ENCODE results near the gene EMP3.

Gene EMP3

GRCh38 chr19:48319647-48320541, 5.5 kb upstream of the EMP3 start:
- Histone ChIP-seq H3K36me3 (ENCODE audit: insufficient read depth, low read length) (no peaks in the 10 kb centered on the region), H3K27me3 (ENCODE audit: insufficient read depth, low read length, poor library complexity, severe bottlenecking) (no peaks in the 10 kb centered on the region), H3K9me3 (ENCODE audit: insufficient read depth, low read depth, low read length) (no peaks in the 10 kb centered on the region), H2AFZ (ENCODE audit: low read length) (no peak overlapping the region), H3K4me1 (ENCODE audit: insufficient read depth, low read length, poor library complexity, severe bottlenecking) (peaks cover 38% of the 10 kb centered on the region), H3K9ac (ENCODE audit: low read depth, low read length, poor library complexity, severe bottlenecking) (peak overlapping the region; percentile 100), H3K79me2 (ENCODE audit: insufficient read depth, low read length) (peaks cover 14% of the 10 kb centered on the region), H3K4me2 (ENCODE audit: low read depth, low read length, poor library complexity, severe bottlenecking) (peak overlapping the region; percentile 91), H3F3A (ENCODE audit: low read depth) (peaks cover 4% of the 10 kb centered on the region; the same call in 1 of the 2 replicates), H4K20me1 (ENCODE audit: insufficient read depth, low read length, poor library complexity, severe bottlenecking) (no peaks in the 10 kb centered on the region), H3K4me3 (ENCODE audit: low read length, poor library complexity, severe bottlenecking) (peak overlapping the region; percentile 96), H3K9me2 (replicated peaks; ENCODE audit: low read depth, low read length) (no peaks in the 10 kb centered on the region)
- TF ChIP-seq CTCF (conservative IDR thresholded peaks at IDR 0.05; ENCODE audit: low read length) (peak; percentile 94), EZH2phosphoT487 (IDR thresholded peaks at IDR 0.05; ENCODE audit: borderline replicate concordance) (no peak)

- Histone ChIP-seq H2AFZ (ENCODE audit: low read length) (no peak overlapping the region; the same call in 1 of the 2 replicates), H3K4me3 (ENCODE audit: low read length, poor library complexity, severe bottlenecking) (peak overlapping the region; percentile 96)
These were observed 4.1 kb upstream of the EMP3 start for GRCh38 chr19:48321372-48321621.

More at GRCh38 chr19:48321372-48321621, 4.1 kb upstream of the EMP3 start:
- Histone ChIP-seq H3K27me3 (ENCODE audit: insufficient read depth, low read length, poor library complexity, severe bottlenecking) (no peaks in the 10 kb centered on the region), H4K20me1 (ENCODE audit: insufficient read depth, low read length, poor library complexity, severe bottlenecking) (no peaks in the 10 kb centered on the region), H3K9me3 (ENCODE audit: insufficient read depth, low read depth, low read length) (no peaks in the 10 kb centered on the region), H3K79me2 (ENCODE audit: insufficient read depth, low read length) (peaks cover 22% of the 10 kb centered on the region), H3K36me3 (ENCODE audit: insufficient read depth, low read length) (no peaks in the 10 kb centered on the region), H3K4me1 (ENCODE audit: insufficient read depth, low read length, poor library complexity, severe bottlenecking) (peaks cover 40% of the 10 kb centered on the region), H3K9me2 (replicated peaks; ENCODE audit: low read depth, low read length) (no peaks in the 10 kb centered on the region), H3K4me2 (ENCODE audit: low read depth, low read length, poor library complexity, severe bottlenecking) (peak overlapping the region; percentile 91), H3F3A (ENCODE audit: low read depth) (peaks cover 7% of the 10 kb centered on the region; the same call in 1 of the 2 replicates), H3K9ac (ENCODE audit: low read depth, low read length, poor library complexity, severe bottlenecking) (peak overlapping the region; percentile 100)
- TF ChIP-seq EZH2phosphoT487 (IDR thresholded peaks at IDR 0.05; ENCODE audit: borderline replicate concordance) = no peak
- no peak for TF ChIP-seq CTCF (conservative IDR thresholded peaks at IDR 0.05; ENCODE audit: low read length)
